ENCODE results near the gene TBC1D14. TPM values are rescaled to one million over a fixed set of nuclear protein-coding genes. Genes with fewer than 3 reads are reported as not detected.

The TBC1D14 gene
- total and polyA plus RNA-seq, 7 donors = 19.2 to 46.4 (median 29.5) TPM

DNA sequence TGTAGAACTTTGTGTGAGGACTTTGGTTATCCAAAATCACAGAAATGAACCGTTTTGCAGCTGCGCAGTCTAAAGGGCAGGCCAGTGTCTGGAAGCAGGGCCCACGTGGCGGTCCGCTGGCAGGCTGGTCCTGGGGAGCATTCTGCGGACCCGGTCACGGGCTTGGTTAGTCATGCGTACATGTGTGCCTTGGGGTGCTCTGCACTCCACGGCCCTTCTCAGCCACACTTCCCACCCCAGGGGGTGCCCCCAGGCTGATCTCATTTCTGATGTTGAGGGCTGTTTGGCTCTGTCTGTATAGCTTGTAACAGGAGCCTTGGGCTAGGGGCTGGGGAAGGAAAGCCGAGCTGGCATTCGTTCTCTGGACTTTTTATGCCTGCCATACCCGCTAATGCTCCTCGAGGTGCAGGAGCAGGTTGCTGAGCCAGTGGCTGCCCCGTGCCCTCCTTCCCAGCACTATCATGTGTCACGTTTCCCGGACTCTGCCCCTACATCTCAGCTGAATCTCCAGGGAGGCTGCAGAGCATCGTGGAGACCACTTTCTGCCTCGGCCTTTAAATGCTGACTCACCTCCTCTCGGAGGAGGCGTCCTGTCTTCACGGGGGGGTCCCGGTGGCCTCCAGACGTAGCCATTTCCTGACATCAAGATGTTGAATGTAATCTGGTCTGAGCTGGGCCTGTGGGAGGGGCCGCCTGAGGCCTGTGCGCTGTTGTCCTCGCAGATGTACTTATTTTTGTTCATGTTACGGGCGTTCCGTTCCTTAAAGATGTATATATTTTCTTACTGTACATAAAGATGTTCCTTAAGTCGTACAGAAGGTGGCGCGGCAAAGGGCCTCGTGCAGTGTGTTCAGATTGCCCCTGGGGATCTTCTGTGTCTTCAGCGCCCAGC is 122.2 kb downstream of the TBC1D14 start:
- Histone ChIP-seq H3K9me3 (no peaks in the 10 kb centered on the region), H3K4me3 (no peak overlapping the region), H3K4me1 (no peaks in the 10 kb centered on the region), H3K27ac (no peak overlapping the region), H3K36me3 (peaks cover 0 to 51% (median 31%) of the 10 kb centered on the region in 4 donors), H3K27me3 (no peaks in the 10 kb centered on the region)
- WGBS, 2 donors = 79 to 88% methylated on average over 35 of the region's 35 CpGs
- no peak for DNase-seq
- TF ChIP-seq, protein P1, sequence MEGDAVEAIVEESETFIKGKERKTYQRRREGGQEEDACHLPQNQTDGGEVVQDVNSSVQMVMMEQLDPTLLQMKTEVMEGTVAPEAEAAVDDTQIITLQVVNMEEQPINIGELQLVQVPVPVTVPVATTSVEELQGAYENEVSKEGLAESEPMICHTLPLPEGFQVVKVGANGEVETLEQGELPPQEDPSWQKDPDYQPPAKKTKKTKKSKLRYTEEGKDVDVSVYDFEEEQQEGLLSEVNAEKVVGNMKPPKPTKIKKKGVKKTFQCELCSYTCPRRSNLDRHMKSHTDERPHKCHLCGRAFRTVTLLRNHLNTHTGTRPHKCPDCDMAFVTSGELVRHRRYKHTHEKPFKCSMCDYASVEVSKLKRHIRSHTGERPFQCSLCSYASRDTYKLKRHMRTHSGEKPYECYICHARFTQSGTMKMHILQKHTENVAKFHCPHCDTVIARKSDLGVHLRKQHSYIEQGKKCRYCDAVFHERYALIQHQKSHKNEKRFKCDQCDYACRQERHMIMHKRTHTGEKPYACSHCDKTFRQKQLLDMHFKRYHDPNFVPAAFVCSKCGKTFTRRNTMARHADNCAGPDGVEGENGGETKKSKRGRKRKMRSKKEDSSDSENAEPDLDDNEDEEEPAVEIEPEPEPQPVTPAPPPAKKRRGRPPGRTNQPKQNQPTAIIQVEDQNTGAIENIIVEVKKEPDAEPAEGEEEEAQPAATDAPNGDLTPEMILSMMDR (IDR thresholded peaks at IDR 0.05) = no peak
- TF ChIP-seq POLR2AphosphoS5 (IDR thresholded peaks at IDR 0.05) (no peak), POLR2A (IDR thresholded peaks at IDR 0.05) (no peak)
- intact Hi-C loops (cut with DNase I) = no loop called here

DNA sequence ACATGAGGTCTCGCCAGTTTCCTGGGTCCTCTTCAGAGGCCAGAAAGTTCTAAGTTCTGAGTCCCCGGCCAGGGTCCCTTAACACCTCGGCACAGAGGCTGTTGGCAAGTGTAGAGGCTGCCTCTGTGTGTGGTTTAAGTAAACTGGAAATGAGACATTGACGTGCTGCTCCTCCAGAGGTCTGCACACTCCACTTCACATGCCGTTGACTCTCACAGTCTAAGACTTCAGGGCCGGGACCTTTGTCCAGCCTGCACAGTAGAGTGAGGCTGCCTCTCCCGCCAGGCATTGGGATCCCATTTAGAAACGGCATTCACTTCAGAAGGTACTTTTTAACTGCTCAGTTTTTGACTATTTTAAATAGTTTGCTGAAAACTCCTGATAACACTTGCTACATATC is 123.0 kb downstream of the TBC1D14 start:
- no peaks in the 10 kb centered on the region for H3K9me3 ChIP-seq
- H3K27ac ChIP-seq = no peak overlapping the region
- no peak overlapping the region for H3K4me3 ChIP-seq
- no peaks in the 10 kb centered on the region for H3K4me1 ChIP-seq
- intact Hi-C loops (cut with DNase I) = no loop called here
- TF ChIP-seq POLR2AphosphoS5 (IDR thresholded peaks at IDR 0.05) (no peak), EP300 (IDR thresholded peaks at IDR 0.05) (no peak), POLR2A (IDR thresholded peaks at IDR 0.05) (no peak)
- TF ChIP-seq, protein P1 (IDR thresholded peaks at IDR 0.05) = no peak
- 89 to 91% methylated on average over 8 of the region's 8 CpGs for WGBS, 2 donors
- no peak for DNase-seq
- H3K27me3 ChIP-seq = no peaks in the 10 kb centered on the region
- H3K36me3 ChIP-seq = peaks cover 0 to 47% (median 31%) of the 10 kb centered on the region in 4 donors

DNA sequence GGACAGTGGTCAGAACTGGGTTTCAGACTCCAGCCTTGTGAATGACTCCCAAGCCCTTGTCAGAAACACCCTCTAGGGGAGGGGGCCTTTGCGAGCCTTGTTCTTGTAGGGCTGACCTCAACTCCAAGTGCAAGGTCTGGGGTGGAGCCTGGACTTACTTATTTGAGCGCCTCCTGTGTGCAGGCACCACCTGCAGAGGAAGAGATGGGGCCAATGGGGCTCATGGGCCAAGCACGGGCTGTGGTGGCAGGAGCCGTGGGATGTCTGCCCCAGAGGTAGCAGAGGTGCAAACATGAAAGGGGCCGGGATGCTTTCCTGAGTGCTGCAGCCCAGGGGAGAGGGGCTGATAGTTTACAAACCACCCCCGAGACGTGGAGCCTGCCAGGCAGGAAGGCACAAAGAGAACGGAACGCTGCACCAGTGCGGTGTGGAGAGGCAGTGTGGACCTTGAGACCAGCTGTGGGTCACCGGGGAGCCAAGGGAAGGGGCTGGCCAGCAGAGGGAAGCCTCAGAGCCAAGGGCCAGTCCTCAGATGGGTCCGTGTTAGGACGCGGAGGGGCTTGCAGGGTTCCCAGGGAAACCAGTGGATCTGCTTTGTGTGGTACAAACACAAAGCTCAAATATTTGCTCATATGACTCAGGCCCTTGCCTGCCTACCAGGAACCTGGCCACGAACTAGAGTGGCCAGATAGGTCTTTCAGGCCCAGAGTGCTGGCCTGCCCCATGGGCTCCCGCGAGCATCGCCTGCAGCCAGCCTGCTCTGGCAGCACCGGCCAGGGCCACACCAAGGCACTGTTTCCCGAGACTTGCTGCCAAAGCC is 124.8 kb downstream of the TBC1D14 start:
- no peaks in the 10 kb centered on the region for H3K27me3 ChIP-seq
- TF ChIP-seq POLR2A (IDR thresholded peaks at IDR 0.05) (no peak), EP300 (IDR thresholded peaks at IDR 0.05) (no peak), POLR2AphosphoS5 (IDR thresholded peaks at IDR 0.05) (no peak)
- TF ChIP-seq, protein P1 (IDR thresholded peaks at IDR 0.05) = no peak
- no peaks in the 10 kb centered on the region for H3K4me1 ChIP-seq
- peaks cover 0 to 33% (median 26%) of the 10 kb centered on the region in 4 donors for H3K36me3 ChIP-seq
- no peak overlapping the region for H3K27ac ChIP-seq
- H3K9me3 ChIP-seq = no peaks in the 10 kb centered on the region
- no peak for DNase-seq
- no peak overlapping the region for H3K4me3 ChIP-seq
- WGBS, 2 donors = 67 to 74% methylated on average over 20 of the region's 20 CpGs
- intact Hi-C loops (cut with DNase I) = no loop called here

DNA sequence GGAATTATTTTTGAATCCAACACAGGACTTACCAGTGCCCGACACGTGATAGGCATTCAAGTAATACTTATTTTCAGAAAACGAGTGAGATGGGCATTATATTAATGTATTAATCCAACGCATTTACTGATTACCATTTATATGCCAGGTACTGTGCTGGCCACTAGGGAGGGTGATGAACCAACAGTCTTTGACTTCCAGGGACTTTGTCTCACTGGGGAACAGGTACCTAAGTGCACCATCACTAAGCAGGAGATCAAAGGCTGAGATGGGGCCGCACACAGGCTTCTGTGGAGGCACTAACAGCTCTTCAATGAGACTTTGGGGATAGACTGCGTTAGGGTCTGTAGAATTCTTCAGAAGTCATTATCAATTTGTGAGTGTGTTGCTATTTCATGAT is 127.8 kb downstream of the TBC1D14 start:
- peaks cover 0 to 13% (median 12%) of the 10 kb centered on the region in 4 donors for H3K4me1 ChIP-seq
- 64 to 73% methylated on average over 6 of the region's 6 CpGs for WGBS, 2 donors
- H3K4me3 ChIP-seq = no peak overlapping the region
- peaks cover 0 to 4% (median 2%) of the 10 kb centered on the region in 4 donors for H3K36me3 ChIP-seq
- H3K27me3 ChIP-seq = no peaks in the 10 kb centered on the region
- H3K27ac ChIP-seq = no peak overlapping the region
- no peaks in the 10 kb centered on the region for H3K9me3 ChIP-seq
- intact Hi-C loops (cut with DNase I) = no loop called here
- DNase-seq = no peak
- TF ChIP-seq POLR2A (IDR thresholded peaks at IDR 0.05) = no peak
- TF ChIP-seq, protein P1 (IDR thresholded peaks at IDR 0.05) = no peak
- no peak for TF ChIP-seq EP300 (IDR thresholded peaks at IDR 0.05)
- TF ChIP-seq POLR2AphosphoS5 (IDR thresholded peaks at IDR 0.05) = no peak

Measured in sigmoid colon (tissue), 7 donors.